ENCODE data around the gene CLK4.
"Not testable (repeated sequence)": the region's sequence is repeated elsewhere in the genome, so short reads cannot be mapped to it uniquely, and the experiment has no call there.

The CLK4 gene

DNA sequence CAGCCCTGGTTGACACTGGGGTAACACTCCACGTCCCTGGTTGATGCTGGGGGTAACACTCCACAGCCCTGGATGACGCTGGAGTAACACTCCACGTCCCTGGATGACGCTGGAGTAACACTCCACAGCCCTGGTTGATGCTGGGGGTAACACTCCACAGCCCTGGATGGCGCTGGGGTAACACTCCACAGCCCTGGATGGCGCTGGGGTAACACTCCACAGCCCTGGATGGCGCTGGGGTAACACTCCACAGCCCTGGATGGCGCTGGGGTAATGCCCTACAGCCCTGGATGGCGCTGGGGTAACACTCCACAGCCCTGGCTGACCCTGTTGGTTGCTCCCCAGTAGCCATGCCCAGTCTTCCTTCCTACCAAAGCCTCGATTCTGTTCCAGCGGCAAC lies 41.4 kb downstream of the CLK4 start:
- DNase-seq: not testable (repeated sequence)

DNA sequence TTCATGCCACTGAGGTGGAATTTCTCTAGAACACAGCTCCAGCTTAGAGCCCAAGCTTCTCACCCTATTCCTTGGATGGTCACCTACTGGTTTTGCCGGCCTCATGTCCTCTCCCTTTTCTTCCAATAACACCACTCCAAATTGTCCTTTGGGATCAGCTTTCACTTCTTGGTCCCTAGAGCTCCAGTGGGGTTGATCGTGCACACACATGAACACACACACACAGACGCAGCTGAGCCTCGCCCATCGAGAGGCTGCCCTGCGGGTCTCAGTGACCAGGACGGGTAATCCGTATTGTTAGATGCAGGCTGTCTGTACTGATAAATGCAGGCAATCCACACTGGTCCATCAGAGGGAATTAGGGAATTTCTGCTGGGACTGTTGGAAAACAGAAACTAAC lies 43.6 kb downstream of the CLK4 start:
- DNase-seq: no peak

GRCh38 chr5:178582291-178582690 lies 44.6 kb downstream of the CLK4 start:
- no peak for DNase-seq

DNA sequence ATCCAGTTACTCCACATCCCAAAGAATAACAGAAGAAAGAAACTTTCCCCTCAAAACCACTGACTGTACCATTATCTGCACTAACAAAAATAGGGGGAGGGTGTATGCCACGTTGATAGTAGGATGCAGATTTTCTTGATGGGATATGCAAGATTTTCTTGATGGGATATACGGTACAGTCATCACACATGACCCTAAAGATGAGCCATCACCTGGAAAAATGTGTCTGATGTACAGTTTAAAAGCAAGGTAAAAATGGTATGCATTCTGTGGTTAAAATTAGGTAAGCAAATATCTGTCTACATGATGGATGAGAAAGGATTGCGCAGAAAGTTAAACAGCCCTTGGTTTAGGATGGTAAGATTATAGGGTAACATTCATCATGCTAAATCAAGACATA lies 45.2 kb downstream of the CLK4 start:
- DNase-seq: no peak

- DNase-seq: no peak
Observed at GRCh38 chr5:178580271-178580955, 46.4 kb downstream of the CLK4 start.

DNA sequence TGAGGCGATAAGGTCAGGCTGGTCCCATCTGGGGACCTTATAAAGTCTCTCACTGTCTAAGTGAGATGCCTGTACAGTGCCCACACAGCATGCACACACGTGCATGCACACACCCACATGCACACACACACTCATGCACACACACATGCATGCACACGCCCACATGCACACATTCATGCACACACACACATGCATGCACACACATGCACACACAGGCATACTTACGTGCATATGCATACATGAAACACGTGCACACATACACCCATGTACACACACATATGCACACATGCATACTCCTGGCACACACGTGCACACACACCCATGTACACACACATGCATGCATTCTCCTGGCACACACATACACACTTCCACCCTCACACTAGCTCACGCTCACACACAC lies 48.9 kb downstream of the CLK4 start:
- no peak for DNase-seq

DNA sequence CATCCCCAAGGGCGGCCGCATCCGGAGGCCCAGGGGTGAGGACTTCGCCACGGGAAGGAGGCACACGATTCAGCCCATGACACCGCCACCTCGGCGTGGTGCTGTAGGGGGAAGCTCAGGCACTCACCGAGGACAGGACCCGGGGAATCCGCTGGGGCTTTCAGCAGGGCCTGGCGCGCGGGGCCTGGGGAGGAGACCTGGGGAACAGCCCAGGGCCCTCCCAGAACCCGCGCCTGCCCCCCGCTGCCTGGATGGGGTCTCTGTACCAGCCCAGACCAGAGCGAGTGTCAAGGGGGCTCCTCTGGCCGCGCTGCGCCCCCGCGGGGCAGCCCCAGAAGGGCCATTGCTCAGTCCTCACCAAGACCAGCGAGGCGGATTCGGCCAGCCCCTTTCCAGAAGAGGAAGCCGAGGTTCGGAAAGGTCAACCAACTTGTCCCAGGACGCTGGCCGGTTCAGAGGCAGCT lies 49.4 kb downstream of the CLK4 start:
- DNase-seq: no peak

DNA sequence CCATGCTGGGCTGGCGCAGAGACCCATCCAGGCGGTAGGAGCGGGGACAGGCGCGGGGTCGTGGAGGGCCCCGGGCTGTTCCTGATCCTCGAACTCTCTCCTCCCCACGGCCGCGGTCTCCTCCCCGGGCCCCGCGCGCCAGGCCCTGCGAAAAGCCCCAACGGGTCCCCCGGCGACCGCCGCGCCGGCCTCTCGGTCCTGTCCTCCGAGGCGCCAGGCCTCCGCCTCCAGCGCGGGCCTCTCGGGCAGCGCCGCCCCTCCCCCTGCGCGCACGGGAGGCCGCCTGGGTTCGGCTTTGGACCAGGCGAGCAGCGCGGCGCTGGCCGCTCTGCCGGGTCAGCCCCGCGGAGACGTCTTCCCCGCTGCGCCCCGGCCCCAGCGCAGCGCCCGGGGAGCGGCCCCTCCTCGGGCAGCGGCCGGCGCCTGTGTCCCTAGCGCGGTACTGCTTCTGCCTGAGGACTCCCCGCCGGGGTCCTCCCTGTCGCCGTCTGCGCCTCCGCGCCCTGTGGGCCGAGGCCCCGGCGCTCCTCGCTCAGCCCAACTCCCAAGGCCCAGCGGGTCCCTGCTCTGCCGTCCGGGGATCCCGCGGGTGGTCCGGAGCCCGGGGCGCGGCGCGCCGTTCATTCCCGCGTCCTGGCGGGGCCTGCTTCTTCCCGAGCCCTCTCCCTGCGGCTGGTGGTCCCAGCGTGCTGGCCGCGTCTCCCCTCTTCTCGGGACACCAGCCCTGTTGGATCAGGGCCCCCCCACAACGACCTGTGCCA lies 50.1 kb downstream of the CLK4 start:
- no peak for DNase-seq

DNA sequence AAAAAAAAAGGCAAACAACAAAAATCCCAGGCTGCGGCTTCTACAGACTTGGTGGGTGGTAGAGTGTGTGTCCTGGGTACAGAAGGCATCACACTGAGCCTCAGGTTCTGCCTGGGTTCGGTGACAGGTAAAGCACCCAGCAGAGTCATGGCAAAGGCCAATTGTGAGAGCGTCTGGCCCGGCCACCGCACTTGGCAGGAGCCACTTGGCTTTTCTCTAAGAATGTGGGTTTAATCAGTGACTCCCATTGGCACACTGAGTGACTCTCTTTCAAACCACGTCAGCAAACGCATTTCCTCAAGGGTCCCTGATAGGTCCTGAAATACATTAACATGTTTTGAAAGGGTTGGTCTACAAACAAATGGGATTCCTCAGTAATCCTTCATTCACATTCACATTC lies 53.6 kb downstream of the CLK4 start:
- no peak for DNase-seq

GRCh38 chr5:178572617-178573016 lies 54.2 kb downstream of the CLK4 start:
- DNase-seq: no peak

GRCh38 chr5:178569485-178569884 lies 57.4 kb downstream of the CLK4 start:
- DNase-seq: no peak

DNA sequence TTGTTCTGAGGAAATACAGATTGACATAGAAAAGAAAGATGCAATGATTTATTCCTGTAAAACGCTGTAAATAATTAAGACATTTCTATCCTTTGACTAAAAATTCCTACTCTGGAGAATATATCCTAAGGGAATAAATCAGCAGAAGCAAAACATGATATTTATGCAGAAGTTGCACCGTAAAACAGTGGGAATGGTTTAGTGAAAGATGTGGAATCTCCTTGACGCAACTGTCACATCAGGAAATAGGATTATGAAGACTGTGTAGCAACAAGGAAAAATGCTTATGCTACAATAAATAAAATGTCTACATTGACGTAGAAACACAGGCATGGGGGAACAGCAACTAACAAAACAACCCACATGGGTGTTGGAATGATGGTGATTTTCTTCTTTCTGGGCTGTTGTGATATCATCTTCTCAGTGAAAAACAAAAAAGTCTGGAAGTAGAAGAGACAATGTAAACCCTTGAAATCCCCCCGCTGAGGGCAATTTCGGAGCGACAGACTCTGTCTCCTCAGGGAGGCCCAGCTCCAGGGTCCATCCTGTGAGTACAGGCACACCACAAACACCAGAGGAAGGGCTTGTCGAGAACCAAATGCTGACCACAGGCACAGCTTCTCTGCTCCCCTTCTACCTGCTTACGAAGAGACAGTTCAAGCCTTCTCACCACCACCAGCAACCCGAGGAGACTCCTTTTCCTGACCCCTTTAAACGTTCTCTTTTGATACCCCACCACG lies 61.9 kb downstream of the CLK4 start:
- no peak for DNase-seq

GRCh38 chr5:178564397-178564796 lies 62.5 kb downstream of the CLK4 start:
- no peak for DNase-seq

DNA sequence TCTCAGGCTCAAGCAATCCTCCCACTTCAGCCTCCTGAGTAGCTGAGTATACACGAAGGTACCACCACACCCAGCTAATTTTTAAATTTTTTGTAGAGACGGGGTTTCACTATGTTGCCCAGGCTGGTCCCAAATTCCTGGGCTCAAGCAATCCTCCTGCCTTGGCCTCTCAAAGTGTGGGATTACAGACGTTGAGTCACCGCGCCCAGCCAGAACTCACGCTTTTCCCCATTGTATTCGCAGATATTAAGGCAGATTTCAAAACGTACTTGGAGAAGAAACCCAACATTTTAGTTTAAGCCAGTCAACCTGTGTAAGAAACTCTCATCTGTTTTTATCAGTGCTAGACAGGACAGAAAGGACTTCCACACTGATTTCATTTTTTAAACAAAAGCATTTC lies 63.2 kb downstream of the CLK4 start:
- DNase-seq: no peak

DNA sequence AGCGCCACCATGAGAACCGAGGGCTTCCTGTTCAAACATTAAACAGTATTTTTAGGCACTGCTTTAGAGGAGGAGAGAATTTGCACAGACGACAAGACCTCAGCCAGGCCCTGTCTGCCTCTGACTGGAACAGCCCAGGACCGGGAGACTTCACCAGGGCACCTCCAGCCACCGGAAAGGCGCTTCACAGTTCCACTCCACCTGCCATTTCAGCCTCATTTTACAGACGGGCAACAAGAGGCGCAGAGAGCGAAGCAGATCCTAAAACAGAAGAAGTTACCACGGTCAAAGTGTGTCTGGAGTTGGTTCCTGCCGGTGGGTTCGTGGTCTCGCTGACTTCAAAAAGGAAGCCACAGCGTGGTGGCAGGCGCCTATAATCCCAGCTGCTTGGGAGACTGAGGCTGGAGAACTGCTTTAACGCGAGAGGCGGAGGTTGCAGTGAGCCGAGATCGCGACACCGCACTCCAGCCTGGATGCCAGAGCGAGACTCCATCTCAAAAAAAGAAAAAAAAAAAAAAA lies 65.0 kb downstream of the CLK4 start:
- DNase-seq: no peak

DNA sequence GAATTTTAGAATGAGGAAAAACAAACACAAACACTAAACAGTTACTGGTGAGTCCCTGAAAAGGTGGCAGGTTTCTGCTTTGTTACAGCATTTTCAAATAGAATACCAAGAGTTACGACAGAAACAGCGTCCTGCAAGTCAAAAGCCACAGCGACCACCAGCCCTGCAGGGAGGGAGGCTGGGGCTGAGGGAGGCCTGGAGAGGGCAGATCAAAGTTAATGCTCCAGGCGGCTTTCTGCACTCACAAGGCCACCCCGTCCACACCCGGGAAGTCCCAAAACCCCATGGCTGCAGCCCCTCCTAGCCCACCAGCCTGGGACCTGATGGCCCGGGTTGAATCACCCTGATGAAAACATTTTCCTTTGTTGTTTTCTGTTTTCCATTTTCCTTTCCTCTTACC lies 65.9 kb downstream of the CLK4 start:
- no peak for DNase-seq

DNA sequence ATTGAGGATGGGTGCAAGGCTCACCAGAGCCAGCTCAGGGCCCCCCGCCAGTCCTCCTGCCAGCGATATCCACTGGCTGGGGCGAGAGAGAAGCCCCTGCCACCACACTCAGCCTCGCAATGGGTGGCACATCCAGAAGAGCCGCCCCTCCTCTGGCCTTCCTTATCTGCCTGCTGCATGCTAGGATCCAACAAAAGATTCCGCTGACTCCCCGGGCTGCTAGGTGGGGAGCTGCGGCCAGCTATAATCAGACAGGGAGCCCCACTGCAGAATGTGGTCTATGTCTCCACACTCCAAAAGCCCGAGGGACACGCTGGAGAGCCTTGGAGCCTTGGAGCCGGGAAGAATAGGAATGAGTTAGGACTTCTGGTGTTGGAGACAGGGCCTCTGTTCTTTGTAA lies 69.4 kb downstream of the CLK4 start:
- no peak for DNase-seq

- no peak for DNase-seq
Observed at GRCh38 chr5:178555771-178556211, 71.1 kb downstream of the CLK4 start.

GRCh38 chr5:178555005-178555404 lies 71.8 kb downstream of the CLK4 start:
- DNase-seq: no peak

DNA sequence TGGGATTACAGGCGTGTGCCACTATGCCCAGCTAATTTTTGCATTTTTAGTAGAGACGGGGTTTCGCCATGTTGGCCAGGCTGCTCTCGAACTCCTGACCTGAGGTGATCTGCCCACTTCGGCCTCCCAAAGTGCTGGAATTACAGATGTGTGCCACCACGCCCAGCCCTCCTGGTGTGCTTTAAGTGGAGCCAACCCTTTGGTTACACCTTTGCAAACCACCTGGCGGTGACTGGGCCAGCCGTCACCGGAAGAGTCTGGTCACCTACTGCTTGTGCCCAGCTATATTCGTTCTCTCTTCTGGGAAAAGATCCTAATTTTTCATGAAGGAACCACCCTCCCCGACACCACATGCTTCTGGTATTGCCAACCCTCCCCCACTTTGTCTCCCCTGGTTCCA lies 72.5 kb downstream of the CLK4 start:
- no peak for DNase-seq

GRCh38 chr5:178553517-178553916 lies 73.3 kb downstream of the CLK4 start:
- DNase-seq: no peak

Measured in activated gamma-delta T cell (primary cell).